ENCODE measurements around the gene SPACA7. TPM values are rescaled to one million over a fixed set of nuclear protein-coding genes. Genes with fewer than 3 reads are reported as not detected.

Gene SPACA7
- total and polyA plus RNA-seq, 2 experiments from 2014 or later = not detected

DNA sequence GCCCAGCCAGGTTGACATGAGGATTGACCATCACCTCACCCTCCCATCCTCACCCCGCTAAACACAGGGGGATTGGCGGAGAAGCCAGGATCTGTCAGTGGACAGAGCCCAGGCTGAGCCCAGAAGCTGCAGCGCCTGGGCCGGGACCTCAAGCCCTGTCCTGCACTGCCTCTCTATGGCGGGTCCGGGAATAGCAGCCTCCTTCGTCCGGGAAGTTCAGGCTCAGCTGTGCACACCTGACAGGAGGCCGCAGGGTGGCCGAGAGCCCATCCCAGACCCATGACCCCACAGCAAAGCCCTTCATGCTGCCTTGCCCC lies 67.8 kb downstream of the SPACA7 start:
- TF ChIP-seq, protein P1, sequence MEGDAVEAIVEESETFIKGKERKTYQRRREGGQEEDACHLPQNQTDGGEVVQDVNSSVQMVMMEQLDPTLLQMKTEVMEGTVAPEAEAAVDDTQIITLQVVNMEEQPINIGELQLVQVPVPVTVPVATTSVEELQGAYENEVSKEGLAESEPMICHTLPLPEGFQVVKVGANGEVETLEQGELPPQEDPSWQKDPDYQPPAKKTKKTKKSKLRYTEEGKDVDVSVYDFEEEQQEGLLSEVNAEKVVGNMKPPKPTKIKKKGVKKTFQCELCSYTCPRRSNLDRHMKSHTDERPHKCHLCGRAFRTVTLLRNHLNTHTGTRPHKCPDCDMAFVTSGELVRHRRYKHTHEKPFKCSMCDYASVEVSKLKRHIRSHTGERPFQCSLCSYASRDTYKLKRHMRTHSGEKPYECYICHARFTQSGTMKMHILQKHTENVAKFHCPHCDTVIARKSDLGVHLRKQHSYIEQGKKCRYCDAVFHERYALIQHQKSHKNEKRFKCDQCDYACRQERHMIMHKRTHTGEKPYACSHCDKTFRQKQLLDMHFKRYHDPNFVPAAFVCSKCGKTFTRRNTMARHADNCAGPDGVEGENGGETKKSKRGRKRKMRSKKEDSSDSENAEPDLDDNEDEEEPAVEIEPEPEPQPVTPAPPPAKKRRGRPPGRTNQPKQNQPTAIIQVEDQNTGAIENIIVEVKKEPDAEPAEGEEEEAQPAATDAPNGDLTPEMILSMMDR (IDR thresholded peaks at IDR 0.05; ENCODE audit: low read depth, low read length) = peak; percentile 85

DNA sequence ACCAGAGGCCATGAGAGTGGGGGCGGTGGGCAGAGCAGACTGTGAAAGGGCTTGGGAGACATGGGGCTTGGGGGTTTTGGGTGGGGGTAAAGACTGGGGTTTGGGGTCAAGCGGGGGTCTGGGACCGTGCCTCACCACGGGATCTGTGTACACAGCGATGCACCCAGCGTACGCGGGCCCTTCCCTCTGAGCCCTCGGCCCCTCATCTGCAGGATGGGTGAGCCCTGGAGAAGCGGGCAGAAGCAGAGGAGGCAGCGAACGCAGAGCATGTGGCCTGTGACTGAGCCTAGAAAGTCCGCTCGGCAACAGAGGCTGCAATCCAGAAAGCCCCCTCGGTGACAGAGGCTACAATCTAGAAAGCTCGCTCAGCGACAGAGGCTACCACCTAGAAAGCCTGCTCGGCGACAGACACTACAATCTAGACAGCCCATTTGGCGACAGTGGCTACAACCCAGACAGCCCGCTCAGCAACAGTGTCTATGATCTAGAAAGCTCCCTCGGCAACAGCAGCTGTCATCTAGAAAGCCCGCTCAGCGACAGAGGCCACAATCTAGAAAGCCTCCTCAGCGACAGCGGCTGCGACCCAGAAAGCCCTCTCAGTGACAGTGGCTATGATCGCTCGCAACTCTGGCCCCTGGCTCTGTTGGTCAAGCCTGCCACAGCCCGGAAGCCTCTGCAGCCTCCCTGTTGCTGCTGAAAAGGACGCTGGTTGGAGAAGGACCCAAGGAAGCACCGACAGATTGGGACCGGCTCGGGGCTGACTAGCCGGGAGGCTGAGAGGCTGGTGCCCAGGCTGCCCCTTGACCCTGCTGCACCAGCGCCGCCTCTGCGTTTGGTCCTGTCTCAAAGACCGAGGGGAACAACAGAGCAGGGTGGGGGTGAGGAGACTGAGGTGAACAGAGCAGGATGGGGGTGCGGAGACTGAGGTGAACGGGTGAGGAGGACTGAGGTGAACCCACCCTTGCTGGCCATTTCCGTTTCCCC lies 68.6 kb downstream of the SPACA7 start:
- Histone ChIP-seq H3K9me3 (ENCODE audit: low read depth) (no peaks in the 10 kb centered on the region), H3K4me3 (no peak overlapping the region), H3K4me1 (ENCODE audit: low read depth) (no peaks in the 10 kb centered on the region), H3K36me3 (no peaks in the 10 kb centered on the region), H3K27ac (no peak overlapping the region), H3K27me3 (peaks cover 64% of the 10 kb centered on the region)
- DNase-seq (ENCODE audit: low read depth in 1 of 2, low spot score in 1 of 2) = no peak
- TF ChIP-seq, protein P1 (IDR thresholded peaks at IDR 0.05; ENCODE audit: low read depth, low read length) = no peak

More for the DNA sequence above, 67.8 kb downstream of the SPACA7 start:
- Histone ChIP-seq H3K9me3 (ENCODE audit: low read depth) (no peaks in the 10 kb centered on the region), H3K27ac (no peak overlapping the region), H3K4me3 (no peak overlapping the region), H3K27me3 (peaks cover 64% of the 10 kb centered on the region), H3K36me3 (no peaks in the 10 kb centered on the region), H3K4me1 (ENCODE audit: low read depth) (no peaks in the 10 kb centered on the region)
- peak; percentile 62 to 79 for DNase-seq (ENCODE audit: low read depth in 1 of 2, low spot score in 1 of 2)

DNA sequence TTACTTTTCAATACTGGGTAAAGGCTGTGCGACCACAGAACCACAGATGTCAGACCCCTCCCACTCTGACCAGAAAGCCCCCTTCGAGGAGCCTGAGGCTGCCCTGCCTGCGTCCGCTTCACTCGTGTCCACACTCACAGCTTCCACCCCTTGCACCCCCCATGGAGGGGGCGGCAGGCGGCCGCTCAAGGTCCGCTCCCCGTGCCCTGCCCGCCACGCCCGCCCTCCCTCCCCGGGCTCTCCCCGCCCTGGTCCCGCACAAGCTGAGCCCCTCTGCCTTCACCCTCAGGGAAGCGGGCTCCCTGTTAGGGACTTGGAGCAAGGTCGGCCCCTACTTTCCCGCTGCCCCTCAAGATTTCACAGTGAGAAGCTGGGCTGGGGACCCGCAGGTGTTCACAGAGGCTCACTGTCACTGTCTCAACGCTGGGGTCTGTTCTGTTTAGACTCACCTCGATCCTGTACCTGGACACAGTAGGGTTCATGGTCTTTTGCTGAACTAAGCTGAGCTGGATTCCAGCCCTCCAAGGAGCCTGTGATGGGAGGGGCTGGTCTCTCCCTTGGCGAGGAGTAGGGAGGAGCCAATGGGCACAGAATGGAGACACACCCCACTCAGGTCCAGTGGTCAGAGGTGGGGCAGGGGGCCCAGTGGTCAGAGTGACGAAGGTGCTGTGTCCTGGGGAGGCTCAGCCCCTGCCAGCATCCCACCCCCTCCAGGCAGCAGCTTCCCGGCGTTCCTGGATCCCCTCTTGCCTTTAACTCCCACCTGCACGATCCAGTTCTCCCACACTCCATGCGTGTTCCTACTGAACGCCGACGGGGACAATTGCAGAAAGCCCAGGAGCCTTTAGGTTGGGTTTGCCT lies 69.5 kb downstream of the SPACA7 start:
- DNase-seq (ENCODE audit: low read depth in 1 of 2, low spot score in 1 of 2) = no peak
- Histone ChIP-seq H3K36me3 (no peaks in the 10 kb centered on the region), H3K9me3 (ENCODE audit: low read depth) (no peaks in the 10 kb centered on the region), H3K4me1 (ENCODE audit: low read depth) (no peaks in the 10 kb centered on the region), H3K4me3 (no peak overlapping the region), H3K27me3 (peaks cover 59% of the 10 kb centered on the region), H3K27ac (no peak overlapping the region)
- TF ChIP-seq, protein P1 (IDR thresholded peaks at IDR 0.05; ENCODE audit: low read depth, low read length) = no peak

DNA sequence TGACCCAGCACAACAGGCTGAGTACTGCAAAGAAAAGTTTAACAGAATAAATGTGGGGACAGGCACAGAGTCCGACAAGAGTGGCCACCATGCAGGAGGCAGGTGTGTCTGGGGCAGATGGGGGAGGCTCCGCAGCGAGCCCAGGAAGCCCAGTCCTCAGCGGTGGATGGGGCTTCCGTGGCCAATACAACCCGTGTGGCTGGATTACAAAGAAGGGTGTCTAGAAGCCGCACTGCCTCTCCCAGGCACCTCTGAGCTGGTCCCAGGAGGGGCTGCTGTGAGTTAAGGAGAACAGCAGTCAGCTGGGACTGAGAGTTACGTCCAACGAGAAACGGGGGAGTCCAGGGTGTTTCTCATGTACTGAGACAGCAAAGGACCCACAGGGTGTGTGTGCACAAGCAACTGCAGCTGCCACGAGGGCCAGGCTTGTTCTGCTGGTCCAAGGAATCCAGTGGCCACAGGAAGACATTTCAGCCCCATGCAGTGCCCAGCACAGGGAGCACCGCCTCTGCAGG lies 70.2 kb downstream of the SPACA7 start:
- Histone ChIP-seq H3K9me3 (ENCODE audit: low read depth) (no peaks in the 10 kb centered on the region), H3K27ac (no peak overlapping the region), H3K36me3 (no peaks in the 10 kb centered on the region), H3K4me3 (no peak overlapping the region), H3K4me1 (ENCODE audit: low read depth) (no peaks in the 10 kb centered on the region), H3K27me3 (peaks cover 58% of the 10 kb centered on the region)
- TF ChIP-seq, protein P1 (IDR thresholded peaks at IDR 0.05; ENCODE audit: low read depth, low read length) = no peak
- DNase-seq (ENCODE audit: low read depth in 1 of 2, low spot score in 1 of 2) = no peak

DNA sequence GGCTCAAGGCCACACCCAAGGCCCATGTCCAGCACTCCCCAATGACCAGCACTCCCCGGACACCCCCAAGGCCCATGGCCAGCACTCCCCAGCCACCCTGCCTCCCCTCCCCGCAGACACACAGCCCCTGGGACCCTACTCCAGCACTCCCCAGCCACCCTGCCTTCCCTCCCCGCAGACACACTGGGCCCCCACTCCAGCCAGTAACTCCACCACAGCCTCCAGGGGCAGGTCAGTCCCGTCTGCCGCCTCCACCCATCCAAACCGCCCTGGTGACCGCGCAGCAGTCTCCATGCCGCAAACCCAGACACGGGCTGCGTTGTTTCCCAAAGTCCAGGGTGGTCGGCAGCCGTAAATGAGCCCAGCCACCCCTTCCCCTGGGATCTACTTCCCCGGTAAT lies 70.7 kb downstream of the SPACA7 start:
- peaks cover 53% of the 10 kb centered on the region for H3K27me3 ChIP-seq
- no peak for DNase-seq (ENCODE audit: low read depth in 1 of 2, low spot score in 1 of 2)
- H3K36me3 ChIP-seq = no peaks in the 10 kb centered on the region
- H3K27ac ChIP-seq = no peak overlapping the region
- H3K4me3 ChIP-seq = no peak overlapping the region
- no peaks in the 10 kb centered on the region for H3K4me1 ChIP-seq (ENCODE audit: low read depth)
- TF ChIP-seq, protein P1 (IDR thresholded peaks at IDR 0.05; ENCODE audit: low read depth, low read length) = no peak
- H3K9me3 ChIP-seq (ENCODE audit: low read depth) = no peaks in the 10 kb centered on the region
